DND-41 (cell line): ENCODE measurements around the gene GYS1.

ENCODE experiments used
- CTCF ChIP-seq: IDR thresholded peaks from 2 replicates; pipeline ENCODE4 v1.5.1; 2012; ENCODE audit warnings: borderline replicate concordance, low read length, moderate library complexity, mild to moderate bottlenecking; ENCODE audit not compliant: poor library complexity, severe bottlenecking; ENCODE audit errors: extremely low read depth
- EZH2 ChIP-seq: IDR thresholded peaks from 3 replicates; pipeline ENCODE4 v1.6.1; 2012; ENCODE audit warnings: borderline replicate concordance, low read depth, mild to moderate bottlenecking, moderate library complexity, low read length, inconsistent platforms; ENCODE audit not compliant: severe bottlenecking

- TF ChIP-seq CTCF = no peak
- TF ChIP-seq EZH2 = no peak
Observed at GRCh38 chr19:48991873-48992580, 1.1 kb downstream of the GYS1 start.
